Heart right ventricle (tissue), 16 donors: ENCODE results near the gene MYO5B. TPM values are rescaled to one million over a fixed set of nuclear protein-coding genes. Genes with fewer than 3 reads are reported as not detected.

ENCODE experiments used
- ATAC-seq, 8 donors: fragments of 200-7000 bp; cut with Tn5 transposase; one replicate each; pipeline ENCODE4 v1.9.1; 2020; ENCODE audit warnings: mild to moderate bottlenecking in 8 of 8, moderate library complexity in 8 of 8, moderate number of reproducible peaks in 1 of 8
- DNase-seq, 2 donors: peaks; one replicate each; pipeline ENCODE4 v3.0.0-alpha.2; 2020
- H3K27ac ChIP-seq, 10 donors: fragments of 200-600 bp; sonication (generic) in 2 of 10; one replicate each; pipeline versions ENCODE4 v1.5.0 to v1.8.0; 2020 to 2022; ENCODE audit warnings: mild to moderate bottlenecking in 3 of 10
- H3K27me3 ChIP-seq, 7 donors: fragments of 200-600 bp; one replicate each; pipeline ENCODE4 v1.8.0; 2021 to 2022; ENCODE audit warnings: mild to moderate bottlenecking in 2 of 7
- H3K36me3 ChIP-seq, 9 donors: fragments of 200-600 bp; sonication (generic) in 1 of 9; one replicate each; pipeline versions ENCODE4 v1.5.0 to v1.8.0; 2020 to 2022; ENCODE audit warnings: mild to moderate bottlenecking in 2 of 9
- H3K4me1 ChIP-seq, 9 donors: fragments of 200-600 bp; sonication (generic) in 1 of 9; one replicate each; pipeline versions ENCODE4 v1.5.0 to v1.8.0; 2020 to 2022; ENCODE audit warnings: mild to moderate bottlenecking in 4 of 9
- H3K4me3 ChIP-seq, 10 donors: fragments of 200-600 bp; sonication (generic) in 2 of 10; one replicate each; pipeline versions ENCODE4 v1.5.0 to v1.8.0; 2020 to 2022; ENCODE audit warnings: mild to moderate bottlenecking in 7 of 10, moderate library complexity in 2 of 10
- H3K9me3 ChIP-seq, 11 donors: fragments of 200-600 bp in 10 of 11; sonication (generic) in 2 of 11; one replicate each; pipeline versions ENCODE4 v1.5.0 to v1.8.0; 2013 to 2022; ENCODE audit warnings: mild to moderate bottlenecking in 2 of 11, control low read depth in 1 of 11, moderate library complexity in 1 of 11
- CTCF ChIP-seq, 9 donors: fragments of 200-600 bp; sonication (generic) in 2 of 9; IDR thresholded peaks; one replicate each; pipeline versions ENCODE4 v1.5.0 to v1.8.0; 2021 to 2022; ENCODE audit warnings: antibody characterized with exemption in 9 of 9, mild to moderate bottlenecking in 5 of 9, moderate library complexity in 1 of 9
- WGBS, 2 donors: extraction: QIAGEN DNeasy Blood & Tissue Kit; methylation state at CpG; one replicate each; pipeline ENCODE4 v1.1.7; 2013; ENCODE audit warnings: inconsistent platforms in 1 of 2; 5-methylcytosine and 5-hydroxymethylcytosine counted together
- intact Hi-C, 10 donors: fragments of 100-400 bp; cut with DNase I; formaldehyde crosslinking; loops; one replicate each; pipeline versions ENCODE4 v1.11.1 to v1.14.2; 2022
- polyA plus RNA-seq, 2 donors: library from polyadenylated mRNA; stranded (reverse); fragments of 200-250 nt; gene quantifications; one replicate each; pipeline ENCODE4 v1.2.3, GENCODE V29; 2013
- total RNA-seq, 10 donors: library from RNA; stranded (reverse); fragmentation: NEBNext Ultra II Directional in 3 of 10; extraction: Animal tissue kit (Norgen Biotek cat#: 25700) in 3 of 10; gene quantifications; one replicate each; pipeline versions ENCODE4 v1.2.1 to v1.2.4, GENCODE V29; 2021 to 2023
- donor health status: Arrhythmogenic right ventricular cardiomyopathy.
- donor health status: ischemic (EF 13 %, LVEDD 7.1; RV severe dilation, severe dysfunction).
- donor health status: healthy with polysubstance abuse.
- donor health status: DM: no; HTN: yes; CAD: no.
- donor health status: DM: no; HTN: no; CAD: no.
- donor health status: ischemic (EF 25% LVEDD 6.9; RV normal size, moderate dysfunction).
- donor health status: ischemic (EF 25% LVEDD 5.7; RV mildly dilated, moderate dysfunction).
- donor health status: healthy.
- donor health status: DM: yes; HTN: yes; CAD: no.
- donor health status: Ischemic cardiomyopathy.
- donor health status: ischemic (EF 35%, LVEDD 5.7; RV mildly dilated, moderate dysfunction).
- donor health status: nonischemic (EF 11% LVEDD 7.7; RV severe dilation, severe dysfunction).
- donor health status: DM: yes; HTN: yes; CAD: no.
- donor health status: PGD.
- donor health status: ischemic (EF 29% LVEDD 5.4; RV normal size, mild dysfunction).
- donor health status: nonischemic (EF 23%, LVEDD 6.1; RV moderate dilation, normal function).

The MYO5B gene
- total and polyA plus RNA-seq, 12 donors = 0.20 to 3.7 (median 0.93) TPM

GRCh38 chr18:50034029-50034428, 160.9 kb downstream of the MYO5B start:
- H3K4me1 ChIP-seq = no peaks in the 10 kb centered on the region

GRCh38 chr18:50033004-50033403, 161.9 kb downstream of the MYO5B start:
- ATAC-seq = no peak
- Histone ChIP-seq H3K27me3 (peaks cover 0 to 12% (median 0%) of the 10 kb centered on the region in 7 donors), H3K9me3 (no peaks in the 10 kb centered on the region), H3K27ac (no peak overlapping the region), H3K4me1 (no peaks in the 10 kb centered on the region), H3K36me3 (no peaks in the 10 kb centered on the region), H3K4me3 (no peak overlapping the region)
- DNase-seq = no peak
- TF ChIP-seq CTCF (IDR thresholded peaks at IDR 0.05) = no peak
- intact Hi-C loops = no loop called here
- 60 to 68% methylated on average over 6 of the region's 6 CpGs for WGBS, 2 donors

More at GRCh38 chr18:50034029-50034428, 160.9 kb downstream of the MYO5B start:
- TF ChIP-seq CTCF (IDR thresholded peaks at IDR 0.05) = no peak
- H3K36me3 ChIP-seq = no peaks in the 10 kb centered on the region
- peaks cover 0 to 12% (median 0%) of the 10 kb centered on the region in 7 donors for H3K27me3 ChIP-seq
- H3K27ac ChIP-seq = no peak overlapping the region
- DNase-seq (no peak), ATAC-seq (no peak)
- no peak overlapping the region for H3K4me3 ChIP-seq
- H3K9me3 ChIP-seq = no peaks in the 10 kb centered on the region
- intact Hi-C loops = no loop called here

GRCh38 chr18:50030146-50030545, 164.8 kb downstream of the MYO5B start:
- no peak for ATAC-seq
- intact Hi-C loops = no loop called here
- Histone ChIP-seq H3K36me3 (no peaks in the 10 kb centered on the region), H3K27ac (no peak overlapping the region), H3K9me3 (peaks cover 0 to 6% (median 0%) of the 10 kb centered on the region in 11 donors), H3K4me3 (no peak overlapping the region), H3K4me1 (no peaks in the 10 kb centered on the region), H3K27me3 (peaks cover 0 to 7% (median 0%) of the 10 kb centered on the region in 7 donors)
- no peak for TF ChIP-seq CTCF (IDR thresholded peaks at IDR 0.05)
- DNase-seq = no peak
- WGBS, 2 donors = 30 to 36% methylated on average over 4 of the region's 4 CpGs

- ATAC-seq (no peak), DNase-seq (no peak)
- WGBS, 2 donors = 71 to 84% methylated on average over 2 of the region's 2 CpGs
- Histone ChIP-seq H3K27me3 (peaks cover 0 to 9% (median 2%) of the 10 kb centered on the region in 7 donors), H3K36me3 (no peaks in the 10 kb centered on the region), H3K4me1 (no peaks in the 10 kb centered on the region), H3K9me3 (peaks cover 0 to 8% (median 0%) of the 10 kb centered on the region in 11 donors), H3K27ac (no peak overlapping the region), H3K4me3 (no peak overlapping the region)
- TF ChIP-seq CTCF (IDR thresholded peaks at IDR 0.05) = no peak
- intact Hi-C loops = loop anchor here in 1 of 10 donors (10.0 kb wide), 1 partner anchor 53 kb away; no protein-coding TSS in a partner anchor
Observed at GRCh38 chr18:50027996-50028395, 167.0 kb downstream of the MYO5B start.
